ENCODE measurements around the gene CYP1A2. TPM values are rescaled to one million over a fixed set of nuclear protein-coding genes. Genes with fewer than 3 reads are reported as not detected.

CYP1A2 gene
- total RNA-seq, 3 donors from 2014 or later (not counting 1 experiment from before 2014, with no cell fraction given), result not detected

GRCh38 chr15:74710319-74711094 is 38.1 kb upstream of the CYP1A2 start:
- DNase-seq (no peak), ATAC-seq (no peak)
- Mint-ChIP-seq H3K4me3 (peak overlapping the region; percentile 49), H3K4me1 (peaks cover 17 to 24% of the 10 kb centered on the region in 2 donors), H3K36me3 (no peaks in the 10 kb centered on the region), H3K27me3 (ENCODE audit: low read depth in 2 of 2) (peaks cover 0 to 5% of the 10 kb centered on the region in 2 donors), H3K9me3 (no peaks in the 10 kb centered on the region), H3K27ac (peak overlapping the region; percentile 55 to 66)
- no peak overlapping the region for H3K4me3 ChIP-seq (ENCODE audit: low read length)
- peaks cover 5% of the 10 kb centered on the region for H3K9me3 ChIP-seq (ENCODE audit: control insufficient read depth, insufficient read depth, low read length)
- no peaks in the 10 kb centered on the region for H3K27me3 ChIP-seq (ENCODE audit: control insufficient read depth, insufficient read depth, low read length)
- intact Hi-C loops (cut with micrococcal nuclease), result no loop called here
- no peak for TF ChIP-seq CTCF (IDR thresholded peaks at IDR 0.05)
- H3K4me1 ChIP-seq (ENCODE audit: control insufficient read depth, insufficient read depth, low read length), result peaks cover 15% of the 10 kb centered on the region
- peak overlapping the region; percentile 19 for H3K27ac ChIP-seq (ENCODE audit: low read length)
- H3K36me3 ChIP-seq (ENCODE audit: control insufficient read depth, insufficient read depth, low read length), result no peaks in the 10 kb centered on the region
- WGBS (ENCODE audit: insufficient coverage), result 64% methylated on average over 3 of the region's 3 CpGs

- Histone ChIP-seq H3K27ac (ENCODE audit: low read length) (no peak overlapping the region), H3K4me3 (ENCODE audit: low read length) (no peak overlapping the region), H3K9me3 (ENCODE audit: control insufficient read depth, insufficient read depth, low read length) (peaks cover 5% of the 10 kb centered on the region), H3K27me3 (ENCODE audit: control insufficient read depth, insufficient read depth, low read length) (no peaks in the 10 kb centered on the region), H3K36me3 (ENCODE audit: control insufficient read depth, insufficient read depth, low read length) (no peaks in the 10 kb centered on the region), H3K4me1 (ENCODE audit: control insufficient read depth, insufficient read depth, low read length) (peaks cover 15% of the 10 kb centered on the region)
- DNase-seq (no peak), ATAC-seq (no peak)
- no peak overlapping the region for H3K4me3 Mint-ChIP-seq
- peaks cover 17 to 24% of the 10 kb centered on the region in 2 donors for H3K4me1 Mint-ChIP-seq
- no peaks in the 10 kb centered on the region for H3K36me3 Mint-ChIP-seq
- H3K27ac Mint-ChIP-seq, result no peak overlapping the region
- TF ChIP-seq CTCF (IDR thresholded peaks at IDR 0.05), result no peak
- no CpG with 5 or more reads among the region's 3 CpGs for WGBS (ENCODE audit: insufficient coverage)
- intact Hi-C loops (cut with micrococcal nuclease), result no loop called here
- H3K27me3 Mint-ChIP-seq (ENCODE audit: low read depth in 2 of 2), result peaks cover 0 to 2% of the 10 kb centered on the region in 2 donors
- no peaks in the 10 kb centered on the region for H3K9me3 Mint-ChIP-seq
Observed at GRCh38 chr15:74712311-74712710, 36.3 kb upstream of the CYP1A2 start.

- H3K4me3 Mint-ChIP-seq, result no peak overlapping the region
- intact Hi-C loops (cut with micrococcal nuclease), result no loop called here
- no peak for TF ChIP-seq CTCF (IDR thresholded peaks at IDR 0.05)
- no peaks in the 10 kb centered on the region for H3K36me3 ChIP-seq (ENCODE audit: control insufficient read depth, insufficient read depth, low read length)
- DNase-seq, result no peak
- no peak overlapping the region for H3K27ac Mint-ChIP-seq
- H3K27ac ChIP-seq (ENCODE audit: low read length), result no peak overlapping the region
- ATAC-seq, result no peak
- no peaks in the 10 kb centered on the region for H3K27me3 Mint-ChIP-seq (ENCODE audit: low read depth in 2 of 2)
- H3K9me3 Mint-ChIP-seq, result no peaks in the 10 kb centered on the region
- no peaks in the 10 kb centered on the region for H3K4me1 Mint-ChIP-seq
- H3K9me3 ChIP-seq (ENCODE audit: control insufficient read depth, insufficient read depth, low read length), result no peaks in the 10 kb centered on the region
- peaks cover 3% of the 10 kb centered on the region for H3K4me1 ChIP-seq (ENCODE audit: control insufficient read depth, insufficient read depth, low read length)
- H3K27me3 ChIP-seq (ENCODE audit: control insufficient read depth, insufficient read depth, low read length), result no peaks in the 10 kb centered on the region
- no peak overlapping the region for H3K4me3 ChIP-seq (ENCODE audit: low read length)
- no peaks in the 10 kb centered on the region for H3K36me3 Mint-ChIP-seq
- WGBS (ENCODE audit: insufficient coverage), result 99% methylated on average over 5 of the region's 5 CpGs
Observed at GRCh38 chr15:74716651-74717050, 32.0 kb upstream of the CYP1A2 start.

GRCh38 chr15:74722591-74722990 is 26.1 kb upstream of the CYP1A2 start:
- Histone ChIP-seq H3K4me3 (ENCODE audit: low read length) (no peak overlapping the region), H3K36me3 (ENCODE audit: control insufficient read depth, insufficient read depth, low read length) (no peaks in the 10 kb centered on the region), H3K27me3 (ENCODE audit: control insufficient read depth, insufficient read depth, low read length) (peaks cover 7% of the 10 kb centered on the region), H3K9me3 (ENCODE audit: control insufficient read depth, insufficient read depth, low read length) (no peaks in the 10 kb centered on the region), H3K27ac (ENCODE audit: low read length) (no peak overlapping the region), H3K4me1 (ENCODE audit: control insufficient read depth, insufficient read depth, low read length) (peaks cover 18% of the 10 kb centered on the region)
- Mint-ChIP-seq H3K4me3 (no peak overlapping the region), H3K4me1 (peaks cover 6 to 13% of the 10 kb centered on the region in 2 donors), H3K27me3 (ENCODE audit: low read depth in 2 of 2) (peaks cover 6 to 7% of the 10 kb centered on the region in 2 donors), H3K36me3 (no peaks in the 10 kb centered on the region), H3K9me3 (no peaks in the 10 kb centered on the region), H3K27ac (no peak overlapping the region)
- ATAC-seq (no peak), DNase-seq (no peak)
- intact Hi-C loops (cut with micrococcal nuclease), result no loop called here
- WGBS (ENCODE audit: insufficient coverage), result 93% methylated on average over 13 of the region's 13 CpGs
- no peak for TF ChIP-seq CTCF (IDR thresholded peaks at IDR 0.05)

All from natural killer cell (primary cell).